ENCODE measurements around the gene ATAD3A.
"Not testable (repeated sequence)": the region's sequence is repeated elsewhere in the genome, so short reads cannot be mapped to it uniquely, and the experiment has no call there.

The ATAD3A gene

DNA sequence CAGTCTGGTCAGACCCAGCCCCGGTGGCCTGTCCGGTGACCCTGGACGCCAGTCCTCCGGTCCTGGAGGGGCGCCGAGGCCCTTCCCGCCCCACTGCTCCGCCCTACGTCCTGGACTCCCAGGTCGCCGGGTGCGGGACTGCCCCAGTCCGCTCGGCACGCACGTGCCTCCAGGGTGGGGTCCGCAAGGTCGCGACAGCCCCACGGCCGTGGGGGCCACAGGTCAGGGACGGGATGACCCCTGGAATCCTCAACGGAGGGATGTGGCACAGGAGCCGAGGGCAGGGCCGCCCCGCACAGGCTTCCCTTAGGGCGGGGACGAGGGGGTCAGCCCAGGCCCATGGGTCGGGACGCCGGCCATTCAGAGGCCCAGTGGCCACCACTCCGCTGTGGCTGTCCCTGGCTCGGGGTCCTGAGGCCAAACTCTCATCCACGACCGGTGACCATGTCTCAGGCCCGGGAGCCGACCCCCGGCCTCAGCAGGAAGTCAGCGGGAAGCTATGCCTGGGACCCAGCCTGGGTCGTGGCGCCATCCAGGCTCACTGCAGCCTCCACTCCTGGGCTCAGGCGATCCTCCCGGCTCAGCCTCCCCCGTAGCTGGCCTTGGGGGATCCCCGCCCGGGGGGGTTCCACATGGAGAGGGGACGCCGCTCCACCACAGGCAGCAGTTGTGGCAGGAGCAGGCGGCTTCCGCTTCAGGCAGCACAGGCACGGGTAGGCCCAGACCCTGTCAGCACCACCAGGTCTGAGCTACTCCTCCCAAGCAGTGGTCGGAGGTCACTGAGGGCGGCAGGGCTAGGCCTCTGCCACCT lies 29.1 kb downstream of the ATAD3A start:
- no peak for DNase-seq

- no peak for DNase-seq
Observed at GRCh38 chr1:1541956-1542765, 30.2 kb downstream of the ATAD3A start.

DNA sequence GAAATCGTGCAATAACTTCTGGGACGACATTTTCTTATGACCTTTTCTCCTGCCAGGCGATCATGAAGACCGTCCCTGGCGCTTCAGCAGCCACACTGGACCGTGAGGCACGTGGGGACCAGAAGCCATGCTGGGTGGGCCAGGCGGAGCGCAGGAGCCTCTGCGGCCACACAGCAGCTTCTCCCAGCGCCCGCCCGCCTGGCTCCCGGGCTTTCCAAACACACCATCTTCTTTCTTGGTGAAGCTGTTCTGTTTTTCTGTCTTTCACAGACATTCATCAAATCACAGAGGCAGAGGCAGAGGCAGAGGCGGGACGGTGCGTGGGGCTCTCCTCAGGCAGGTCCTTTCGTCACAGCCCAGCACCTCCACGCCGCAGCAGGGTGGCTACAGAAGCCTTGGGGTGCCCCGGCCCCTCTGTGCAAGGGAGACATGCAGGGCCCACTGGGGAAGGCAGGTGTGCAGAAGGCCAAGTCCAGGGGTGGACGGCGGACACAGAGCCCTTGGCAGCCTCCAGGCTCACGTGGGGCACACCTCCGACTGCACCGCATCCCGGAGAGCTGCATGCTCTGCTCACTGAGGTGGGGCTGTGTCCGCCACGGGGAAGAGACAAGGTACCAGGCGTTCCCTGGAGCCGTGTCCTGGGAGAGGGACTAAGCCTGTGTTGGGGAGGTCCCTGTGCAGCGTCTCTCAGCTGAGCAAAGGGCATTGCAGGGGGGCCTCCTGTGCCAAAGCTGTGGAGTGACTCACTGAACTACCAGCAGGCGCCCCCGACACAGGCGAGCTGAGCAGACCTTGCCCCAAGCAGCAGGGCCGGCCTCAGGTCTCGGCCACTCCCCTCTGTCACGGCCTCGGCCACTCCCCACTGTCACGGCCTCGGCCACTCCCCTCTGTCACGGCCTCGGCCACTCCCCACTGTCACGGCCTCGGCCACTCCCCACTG lies 31.1 kb downstream of the ATAD3A start:
- DNase-seq: no peak

DNA sequence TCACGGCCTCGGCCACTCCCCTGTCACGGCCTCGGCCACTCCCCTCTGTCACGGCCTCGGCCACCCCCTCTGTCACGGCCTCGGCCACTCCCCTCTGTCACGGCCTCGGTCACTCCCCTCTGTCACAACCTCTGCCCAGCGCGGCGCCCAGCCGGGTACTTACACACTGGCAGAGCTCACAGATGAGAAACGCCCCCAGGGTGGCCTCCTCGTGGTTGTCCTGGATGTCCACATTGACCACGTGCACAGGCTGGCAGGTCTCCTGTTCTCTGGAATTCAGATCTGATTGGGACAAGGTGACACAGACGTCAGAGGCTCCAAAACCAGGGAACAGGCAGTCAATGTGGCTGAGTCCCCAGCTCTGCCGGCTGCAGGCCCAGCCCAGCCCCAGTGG lies 31.7 kb downstream of the ATAD3A start:
- no peak for DNase-seq

GRCh38 chr1:1544544-1544943 lies 32.6 kb downstream of the ATAD3A start:
- DNase-seq: no peak

DNA sequence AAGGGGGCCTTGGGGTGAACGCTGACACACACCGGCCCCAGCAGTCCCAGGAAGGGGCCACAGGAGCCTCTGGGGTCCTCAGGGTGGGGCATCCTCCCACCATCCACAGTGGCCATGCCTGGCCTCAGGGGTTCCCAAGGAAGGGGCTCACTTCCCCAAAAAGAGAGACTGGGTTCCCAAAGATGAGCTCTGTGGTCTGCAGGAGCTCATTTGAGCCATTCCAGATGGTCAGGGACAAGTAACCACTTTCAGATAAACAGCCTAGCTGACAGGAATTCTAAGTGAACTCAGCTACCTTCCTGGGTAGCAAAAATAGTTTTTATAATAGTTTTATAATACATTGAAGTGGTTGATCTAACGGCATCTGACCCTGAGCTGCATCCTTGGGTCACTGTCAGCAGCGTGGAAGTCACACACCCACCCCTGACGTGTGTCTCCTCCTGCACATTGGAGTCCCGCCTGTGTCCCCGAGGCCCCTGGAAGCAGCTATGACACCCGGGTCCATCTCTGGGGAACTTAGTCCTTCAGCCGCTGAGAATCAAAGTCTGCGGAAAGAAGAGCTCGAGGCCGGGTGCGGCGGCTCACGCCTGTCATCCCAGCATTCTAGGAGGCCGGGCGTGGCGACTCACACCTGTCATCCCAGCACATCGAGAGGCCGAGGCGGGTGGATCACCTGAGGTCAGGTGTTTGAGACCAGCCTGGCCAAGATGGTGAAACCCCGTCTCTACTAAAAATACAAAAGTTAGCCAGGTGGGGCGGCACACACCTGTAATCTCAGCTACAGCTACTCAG lies 34.2 kb downstream of the ATAD3A start:
- DNase-seq: no peak

DNA sequence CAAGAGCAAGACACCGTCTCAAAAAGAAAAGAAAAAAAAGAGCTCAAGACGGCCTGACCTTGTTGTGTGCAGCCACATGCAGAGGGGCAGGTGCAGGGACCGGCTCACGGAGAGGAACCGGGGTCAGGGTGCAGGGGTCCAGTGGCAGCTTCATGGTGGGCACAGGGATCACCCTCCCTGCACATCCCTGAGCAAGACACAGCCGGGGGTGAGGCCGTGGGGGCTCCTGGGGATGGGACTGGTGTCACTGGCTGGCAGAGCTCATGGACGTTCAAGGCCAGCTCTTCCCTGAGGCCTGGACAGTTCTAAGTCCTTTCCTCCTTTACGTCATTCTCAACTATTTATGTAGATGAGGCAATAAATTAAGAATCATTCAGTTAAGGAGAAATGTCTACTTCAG lies 35.0 kb downstream of the ATAD3A start:
- no peak for DNase-seq

- DNase-seq: no peak
Observed at GRCh38 chr1:1547476-1547875, 35.5 kb downstream of the ATAD3A start.

GRCh38 chr1:1548591-1548990 lies 36.6 kb downstream of the ATAD3A start:
- no peak for DNase-seq

DNA sequence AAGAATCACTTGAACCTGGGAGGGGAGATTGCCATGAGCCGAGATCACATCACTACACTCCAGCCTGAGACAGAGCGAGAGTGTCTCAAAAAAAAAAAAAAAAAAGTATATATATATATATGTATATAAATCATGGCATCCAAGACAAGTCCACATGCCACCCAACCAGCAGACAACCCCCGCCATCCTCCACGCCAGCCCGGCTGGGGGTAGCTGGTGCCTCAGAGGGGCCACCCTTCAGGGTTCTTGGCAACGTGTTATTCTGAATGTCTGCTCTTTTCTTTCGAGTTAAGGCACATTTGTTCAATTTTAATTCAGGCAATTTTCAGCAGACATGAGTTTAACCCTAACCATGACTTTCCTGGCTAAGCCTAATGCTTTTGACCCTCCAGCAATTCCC lies 38.1 kb downstream of the ATAD3A start:
- no peak for DNase-seq

DNA sequence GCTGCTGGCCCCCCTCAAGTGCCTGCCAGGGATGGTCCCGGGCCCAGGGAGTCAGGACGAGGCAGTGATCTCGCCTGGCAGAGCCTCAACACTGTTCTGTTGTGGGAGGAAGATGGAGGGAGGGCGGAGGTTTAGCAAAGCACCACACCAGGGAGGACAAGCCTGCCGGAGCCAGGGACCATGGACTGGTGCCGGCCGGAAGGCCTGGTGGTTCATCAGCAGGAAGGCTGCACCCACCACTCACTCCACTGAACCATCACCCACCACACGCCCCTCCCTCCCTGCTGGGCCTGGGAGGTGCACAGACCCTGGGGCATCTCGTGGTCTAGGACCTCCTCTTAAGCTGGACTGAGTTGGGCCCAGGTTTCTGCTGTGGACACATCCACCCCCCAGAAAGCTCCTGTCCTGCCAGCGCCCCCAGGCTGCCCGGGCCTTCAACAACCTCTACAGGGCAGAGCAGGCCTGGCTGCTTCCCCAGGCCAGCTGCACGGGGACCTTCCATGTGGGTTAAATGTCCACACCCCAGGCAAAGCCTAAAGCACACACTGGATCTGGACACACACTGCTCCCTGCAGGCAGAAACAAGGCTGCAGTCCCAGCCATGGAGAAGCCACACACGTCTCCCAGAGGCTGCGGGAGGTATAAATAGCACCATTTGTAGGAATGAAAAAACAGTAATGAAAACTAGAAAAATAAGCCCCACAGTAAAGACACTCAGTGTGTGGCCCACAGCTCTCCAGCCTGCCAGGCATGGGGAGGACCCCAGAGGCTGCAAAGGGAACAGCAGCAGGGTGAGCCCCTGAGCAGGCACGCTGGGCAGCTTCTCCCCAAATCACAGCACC lies 38.9 kb downstream of the ATAD3A start:
- peak; percentile 36 for DNase-seq

GRCh38 chr1:1551524-1552262 lies 39.7 kb downstream of the ATAD3A start:
- DNase-seq: no peak

DNA sequence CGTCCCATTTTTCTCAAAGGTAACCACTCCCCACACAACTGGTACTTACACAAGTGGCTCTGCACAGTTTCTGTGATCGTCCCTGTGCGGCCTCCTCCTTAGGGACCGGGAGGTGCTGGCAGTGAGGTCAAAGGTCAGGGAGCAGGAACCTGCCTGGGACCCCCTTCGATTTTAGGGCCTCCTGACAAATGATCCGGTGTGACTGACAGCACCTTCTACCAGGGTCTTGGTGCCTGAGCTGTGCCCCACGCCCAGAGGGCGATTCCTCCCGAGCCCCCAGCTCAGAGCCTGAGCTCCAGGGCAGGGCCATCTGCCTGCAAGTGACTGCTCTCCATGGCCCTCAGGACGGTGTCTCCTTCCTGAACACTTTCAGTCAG lies 40.3 kb downstream of the ATAD3A start:
- DNase-seq: no peak

DNA sequence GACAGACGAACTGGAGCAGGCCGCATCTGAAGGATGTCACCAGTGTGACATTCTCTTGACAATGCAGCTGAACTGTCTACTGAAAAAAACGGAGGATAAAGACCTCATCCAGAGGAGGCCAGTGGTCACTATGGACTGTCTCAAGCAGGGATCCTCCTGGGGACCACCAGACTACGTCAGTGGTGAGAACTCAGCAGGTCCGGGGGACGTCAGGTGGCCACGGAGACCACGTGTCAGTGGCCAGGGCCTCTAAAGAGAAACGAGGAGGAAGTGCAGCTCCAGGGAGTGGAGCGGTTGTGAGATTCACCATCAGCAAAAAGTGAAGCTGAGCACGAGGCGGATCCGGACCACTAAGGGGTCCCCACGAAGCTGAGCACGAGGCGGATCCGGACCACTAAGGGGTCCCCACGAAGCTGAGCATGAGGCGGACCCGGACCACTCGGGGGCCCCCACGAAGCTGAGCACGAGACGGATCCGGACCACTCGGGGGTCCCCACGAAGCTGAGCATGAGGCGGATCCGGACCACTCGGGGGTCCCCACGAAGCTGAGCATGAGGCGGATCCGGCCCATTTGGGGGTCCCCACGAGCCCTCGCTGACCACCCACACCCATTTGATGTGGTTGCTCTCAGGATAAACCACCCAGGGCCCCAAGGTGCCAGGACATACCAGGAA lies 42.0 kb downstream of the ATAD3A start:
- no peak for DNase-seq

DNA sequence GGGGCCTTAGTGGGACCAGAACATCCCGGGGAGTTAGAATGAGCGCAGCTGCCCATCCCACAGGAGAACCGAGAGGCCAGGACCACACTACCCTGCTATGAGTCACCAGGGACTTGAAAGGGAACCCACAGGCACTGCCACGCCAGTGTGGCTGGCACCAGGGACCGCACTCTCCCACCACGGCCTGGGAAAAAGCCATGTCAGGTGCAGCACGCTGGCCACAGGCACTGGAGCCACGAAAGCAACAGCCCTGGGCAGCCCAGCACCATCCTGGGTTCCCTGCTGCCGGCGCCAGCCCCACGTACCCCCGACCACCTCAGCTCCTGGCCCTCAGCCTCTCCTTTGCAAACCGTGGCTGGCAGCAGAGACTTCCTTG lies 42.6 kb downstream of the ATAD3A start:
- DNase-seq: no peak

GRCh38 chr1:1554926-1555915 lies 43.3 kb downstream of the ATAD3A start:
- peak; percentile 39 for DNase-seq

DNA sequence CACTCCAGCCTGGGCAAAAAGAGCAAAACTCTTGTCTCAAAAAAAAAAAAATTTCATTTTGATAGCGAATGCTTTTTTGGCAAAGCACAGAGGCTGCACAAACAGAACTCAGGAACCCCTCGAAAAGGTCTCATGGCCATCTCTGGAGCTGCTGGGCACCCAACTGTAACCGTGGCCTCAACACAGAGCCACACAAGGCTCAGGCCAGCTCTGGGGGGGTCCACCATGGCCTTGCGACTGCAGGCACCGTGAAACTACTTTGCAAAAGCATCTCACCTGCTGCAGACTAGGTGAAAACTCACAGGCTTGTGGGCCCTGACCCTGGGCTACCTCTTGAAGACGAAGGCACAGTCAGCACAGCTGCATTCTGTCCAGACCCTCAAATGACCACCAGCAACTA lies 44.5 kb downstream of the ATAD3A start:
- no peak for DNase-seq

DNA sequence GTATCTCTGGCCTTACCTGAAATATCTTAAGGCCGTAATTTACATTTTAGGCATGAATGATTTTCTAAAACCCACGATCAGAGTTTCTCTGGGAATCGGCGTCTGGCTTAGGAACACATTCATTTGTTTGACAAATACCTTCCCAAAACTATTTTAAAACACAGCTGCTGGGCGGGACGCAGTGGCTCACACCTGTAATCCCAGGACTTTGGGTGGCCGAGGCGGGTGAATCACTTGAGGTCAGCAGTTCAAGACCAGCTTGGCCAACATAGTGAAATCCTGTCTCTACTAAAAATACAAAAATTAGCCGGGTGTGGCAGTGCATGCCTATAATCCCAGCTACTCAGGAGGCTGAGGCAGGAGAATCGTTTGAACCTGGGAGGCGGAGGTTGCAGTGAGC lies 45.0 kb downstream of the ATAD3A start:
- DNase-seq: not testable (repeated sequence)

- not testable (repeated sequence) for DNase-seq
Observed at GRCh38 chr1:1557688-1558087, 45.7 kb downstream of the ATAD3A start.

Measured in DMS53 (cell line).